Measurements from ENCODE around the gene AFAP1. TPM values are rescaled to one million over a fixed set of nuclear protein-coding genes. Genes with fewer than 3 reads are reported as not detected.

AFAP1 gene
- total RNA-seq, 4 donors from 2014 or later = 8.3 to 27.1 (median 11.1) TPM

DNA sequence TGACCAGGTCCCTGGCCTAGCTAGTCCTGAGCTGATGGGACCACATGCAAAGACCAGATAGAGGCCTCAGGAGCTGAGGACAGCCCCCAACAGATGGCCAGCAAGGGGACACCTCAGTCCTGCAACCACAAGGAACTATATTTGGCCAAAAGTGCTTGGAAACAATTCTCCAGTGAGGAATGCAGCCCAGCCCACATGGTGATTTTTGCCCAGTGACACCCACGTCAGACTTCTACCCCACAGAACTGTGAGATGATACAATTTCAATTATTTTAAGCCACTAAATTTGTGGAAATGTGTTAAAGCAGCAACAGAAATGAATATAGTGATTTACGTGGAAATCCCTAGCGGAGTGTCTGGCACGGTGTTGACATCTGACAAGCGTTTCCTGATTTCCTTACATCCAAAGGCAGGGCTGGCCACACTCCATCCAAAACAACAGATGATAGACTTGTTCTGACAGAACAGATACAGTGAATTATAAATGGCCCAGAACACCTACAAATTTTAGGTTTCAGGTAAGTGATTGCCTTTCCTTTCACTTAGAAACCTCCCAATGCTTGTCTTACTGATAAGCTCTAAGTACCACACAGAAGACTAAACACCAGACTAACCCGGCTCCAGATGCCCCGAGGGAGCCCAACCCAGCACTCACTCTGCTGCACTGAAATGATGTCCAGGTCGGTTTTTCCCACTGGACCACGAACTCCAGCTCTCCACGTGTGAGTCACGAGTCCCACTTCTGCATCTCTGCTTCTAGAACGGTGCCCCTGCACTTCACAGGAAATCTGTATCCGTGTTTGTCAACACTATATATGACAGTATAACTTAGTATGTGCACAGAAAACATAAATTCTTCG lies 5.8 kb downstream of the AFAP1 start:
- no peak for TF ChIP-seq POLR2AphosphoS5 (IDR thresholded peaks at IDR 0.05)
- TF ChIP-seq, protein P1, sequence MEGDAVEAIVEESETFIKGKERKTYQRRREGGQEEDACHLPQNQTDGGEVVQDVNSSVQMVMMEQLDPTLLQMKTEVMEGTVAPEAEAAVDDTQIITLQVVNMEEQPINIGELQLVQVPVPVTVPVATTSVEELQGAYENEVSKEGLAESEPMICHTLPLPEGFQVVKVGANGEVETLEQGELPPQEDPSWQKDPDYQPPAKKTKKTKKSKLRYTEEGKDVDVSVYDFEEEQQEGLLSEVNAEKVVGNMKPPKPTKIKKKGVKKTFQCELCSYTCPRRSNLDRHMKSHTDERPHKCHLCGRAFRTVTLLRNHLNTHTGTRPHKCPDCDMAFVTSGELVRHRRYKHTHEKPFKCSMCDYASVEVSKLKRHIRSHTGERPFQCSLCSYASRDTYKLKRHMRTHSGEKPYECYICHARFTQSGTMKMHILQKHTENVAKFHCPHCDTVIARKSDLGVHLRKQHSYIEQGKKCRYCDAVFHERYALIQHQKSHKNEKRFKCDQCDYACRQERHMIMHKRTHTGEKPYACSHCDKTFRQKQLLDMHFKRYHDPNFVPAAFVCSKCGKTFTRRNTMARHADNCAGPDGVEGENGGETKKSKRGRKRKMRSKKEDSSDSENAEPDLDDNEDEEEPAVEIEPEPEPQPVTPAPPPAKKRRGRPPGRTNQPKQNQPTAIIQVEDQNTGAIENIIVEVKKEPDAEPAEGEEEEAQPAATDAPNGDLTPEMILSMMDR (IDR thresholded peaks at IDR 0.05) = no peak
- TF ChIP-seq EP300 (IDR thresholded peaks at IDR 0.05) = no peak
- no peak for TF ChIP-seq POLR2A (IDR thresholded peaks at IDR 0.05)
- 40% methylated on average over 14 of the region's 14 CpGs for WGBS
- Histone ChIP-seq H3K27me3 (no peaks in the 10 kb centered on the region), H3K4me3 (no peak overlapping the region), H3K36me3 (no peaks in the 10 kb centered on the region), H3K27ac (no peak overlapping the region), H3K4me1 (peaks cover 43% of the 10 kb centered on the region), H3K9me3 (no peaks in the 10 kb centered on the region)
- no peak for DNase-seq (ENCODE audit: low spot score in 2 of 2)

DNA sequence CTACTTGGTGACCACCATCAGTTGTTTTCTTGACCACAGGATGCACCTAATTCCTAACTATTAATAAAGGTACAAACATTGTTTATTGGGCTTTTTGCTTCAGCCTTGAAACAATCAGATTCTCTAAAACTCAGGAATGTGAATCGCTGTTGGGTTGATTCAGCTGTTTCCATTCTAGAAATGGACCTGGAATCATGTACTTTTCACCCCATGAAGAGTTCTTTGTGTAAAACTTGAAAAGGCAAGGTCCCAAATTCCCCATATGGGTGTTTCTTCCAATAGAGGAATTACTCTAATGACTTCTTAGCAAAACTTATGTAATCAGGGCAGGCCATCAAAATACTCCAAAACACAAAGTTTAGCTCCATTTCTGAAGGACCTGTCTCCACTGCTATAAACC lies 7.4 kb downstream of the AFAP1 start:
- H3K27me3 ChIP-seq = no peaks in the 10 kb centered on the region
- no peaks in the 10 kb centered on the region for H3K36me3 ChIP-seq
- WGBS = 80% methylated on average over 1 of the region's 1 CpG
- H3K4me1 ChIP-seq = peaks cover 33% of the 10 kb centered on the region
- no peaks in the 10 kb centered on the region for H3K9me3 ChIP-seq
- no peak overlapping the region for H3K4me3 ChIP-seq
- H3K27ac ChIP-seq = no peak overlapping the region
- DNase-seq (ENCODE audit: low spot score in 2 of 2) = no peak
- TF ChIP-seq EP300 (IDR thresholded peaks at IDR 0.05) (no peak), POLR2AphosphoS5 (IDR thresholded peaks at IDR 0.05) (no peak)

DNA sequence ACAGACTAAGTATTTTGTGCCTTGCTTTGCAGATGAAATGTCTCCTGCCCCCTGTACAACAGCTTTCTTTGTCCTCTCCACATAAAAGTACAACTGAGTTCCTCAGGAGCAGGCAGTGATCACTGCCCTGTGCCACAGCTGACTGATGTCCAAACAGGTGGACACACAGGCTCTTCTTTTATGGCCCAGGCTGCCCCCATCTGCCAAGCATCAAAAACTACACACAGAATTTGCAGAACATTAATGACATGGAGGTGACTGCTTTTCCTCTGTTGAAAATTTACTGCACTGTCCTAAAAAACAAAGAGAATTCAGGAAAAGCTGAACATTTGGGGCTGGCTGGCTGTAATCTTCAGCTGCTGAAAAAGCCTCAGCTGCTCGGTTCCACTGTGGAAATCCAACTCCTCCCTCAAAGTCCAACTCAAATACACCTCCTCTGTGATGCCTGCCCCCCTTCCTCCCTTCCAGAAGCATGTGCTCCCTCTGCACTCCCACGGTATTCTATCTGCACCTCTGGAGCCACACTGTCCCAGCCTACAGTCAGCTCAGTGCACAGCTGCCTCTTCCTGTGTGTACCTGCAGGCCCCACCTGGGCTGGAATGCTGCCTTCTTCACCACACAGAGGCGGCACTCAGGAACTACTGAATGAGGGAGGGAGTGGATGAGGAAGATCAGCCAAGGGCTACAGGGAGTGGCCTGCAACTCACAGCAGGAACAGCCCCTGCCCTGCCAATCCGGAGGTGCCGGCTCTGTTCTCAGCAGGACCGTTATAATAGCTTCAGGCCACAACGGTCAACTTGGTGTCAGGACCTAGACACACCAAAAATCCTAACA lies 10.3 kb downstream of the AFAP1 start:
- H3K36me3 ChIP-seq = no peaks in the 10 kb centered on the region
- H3K4me3 ChIP-seq = no peak overlapping the region
- WGBS = 11% methylated on average over 7 of the region's 7 CpGs

DNA sequence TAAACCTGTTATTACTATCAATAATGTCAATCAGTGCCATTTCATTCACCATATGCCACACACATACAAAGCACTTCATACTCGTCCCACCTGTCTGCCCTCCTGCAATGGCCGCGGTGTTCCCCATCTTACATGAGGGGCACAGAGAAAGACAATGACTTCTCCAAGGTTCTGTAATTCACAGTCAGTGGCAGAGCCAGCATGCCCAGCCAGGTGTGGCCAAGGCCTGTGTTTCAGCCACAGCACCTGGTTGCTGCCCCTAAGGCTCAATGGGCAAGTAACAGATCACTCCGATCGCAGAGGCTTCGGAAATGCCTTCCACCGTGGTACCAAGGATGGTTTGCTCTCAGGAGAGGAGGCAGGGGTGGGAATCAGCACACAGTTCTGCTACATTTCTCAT lies 10.9 kb downstream of the AFAP1 start:
- peak in 1 of 2 donors; percentile 44 for DNase-seq (ENCODE audit: low spot score in 2 of 2)
- no peaks in the 10 kb centered on the region for H3K9me3 ChIP-seq
- H3K27me3 ChIP-seq = no peaks in the 10 kb centered on the region
- TF ChIP-seq, protein P1 (IDR thresholded peaks at IDR 0.05) = no peak
- TF ChIP-seq POLR2AphosphoS5 (IDR thresholded peaks at IDR 0.05) (no peak), EP300 (IDR thresholded peaks at IDR 0.05) (no peak), POLR2A (IDR thresholded peaks at IDR 0.05) (no peak)
- WGBS = 89% methylated on average over 7 of the region's 7 CpGs
- H3K4me1 ChIP-seq = peaks cover 25% of the 10 kb centered on the region
- H3K4me3 ChIP-seq = no peak overlapping the region
- H3K36me3 ChIP-seq = no peaks in the 10 kb centered on the region
- no peak overlapping the region for H3K27ac ChIP-seq

More for the DNA sequence above, 10.3 kb downstream of the AFAP1 start:
- no peaks in the 10 kb centered on the region for H3K27me3 ChIP-seq
- peak overlapping the region; percentile 57 for H3K27ac ChIP-seq
- H3K9me3 ChIP-seq = no peaks in the 10 kb centered on the region
- peaks cover 32% of the 10 kb centered on the region for H3K4me1 ChIP-seq
- TF ChIP-seq, protein P1 (IDR thresholded peaks at IDR 0.05) = no peak
- TF ChIP-seq POLR2A (IDR thresholded peaks at IDR 0.05) (no peak), POLR2AphosphoS5 (IDR thresholded peaks at IDR 0.05) (peak in 2 of 3 donors; percentile 10 to 18)
- peak in 1 of 2 donors; percentile 76 for DNase-seq (ENCODE audit: low spot score in 2 of 2)

DNA sequence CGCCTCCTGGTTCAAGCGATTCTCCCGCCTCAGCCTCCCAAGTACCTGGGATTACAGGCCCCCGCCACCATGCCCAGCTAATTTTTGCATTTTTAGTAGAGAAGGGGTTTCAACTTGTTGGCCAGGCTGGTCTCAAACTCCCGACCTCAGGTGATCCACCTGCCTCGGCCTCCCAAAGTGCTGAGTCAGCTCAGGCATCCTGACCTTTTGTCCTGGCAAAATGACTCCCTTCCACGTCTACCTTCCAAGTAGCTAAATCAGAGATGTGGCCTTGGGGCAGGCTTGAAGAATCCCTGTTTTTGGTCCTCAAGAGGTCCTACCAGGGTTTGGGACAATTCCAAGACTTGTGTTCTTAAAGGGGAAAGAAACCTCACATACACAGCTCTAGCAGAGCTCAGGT lies 12.8 kb downstream of the AFAP1 start:
- TF ChIP-seq EP300 (IDR thresholded peaks at IDR 0.05) = no peak
- TF ChIP-seq POLR2A (IDR thresholded peaks at IDR 0.05) = no peak
- TF ChIP-seq, protein P1 (IDR thresholded peaks at IDR 0.05) = no peak
- TF ChIP-seq POLR2AphosphoS5 (IDR thresholded peaks at IDR 0.05) = no peak
- Histone ChIP-seq H3K4me1 (peaks cover 22% of the 10 kb centered on the region), H3K27ac (no peak overlapping the region)

More for the DNA sequence above, 12.8 kb downstream of the AFAP1 start:
- WGBS = 96% methylated on average over 7 of the region's 7 CpGs
- Histone ChIP-seq H3K27me3 (no peaks in the 10 kb centered on the region), H3K9me3 (no peaks in the 10 kb centered on the region), H3K36me3 (no peaks in the 10 kb centered on the region), H3K4me3 (no peak overlapping the region)
- DNase-seq (ENCODE audit: low spot score in 2 of 2) = peak in 1 of 2 donors; percentile 21
